GM12878 (cell line): ENCODE results near the gene NLGN4X. TPM values are rescaled to one million over a fixed set of nuclear protein-coding genes. Genes with fewer than 3 reads are reported as not detected.

ENCODE experiments used
- ATAC-seq: fragments of 200-7000 bp; cut with Tn5 transposase; 3 replicates; pipeline ENCODE4 v1.9.1; 2020; ENCODE audit warnings: mild to moderate bottlenecking, moderate library complexity
- BruUV-seq: library from RNA; stranded (reverse); fragments of 400-500 nt; replicated peaks from 2 replicates; lab custom pipeline; 2021; lab: Mats Ljungman, UMichigan
- CTCF ChIA-PET: fragments of 300-600 bp; sonication (Branson Sonifier 250); formaldehyde crosslinking; extraction: SDS; loops from one replicate; lab custom pipeline; 2021; ENCODE audit warnings: inconsistent platforms; lab: Yijun Ruan, JAX
- POLR2A ChIA-PET: fragments of 350-600 bp; formaldehyde crosslinking; extraction: SDS; loops from one replicate; lab custom pipeline; 2021; ENCODE audit warnings: inconsistent platforms; lab: Charles Lee
- RAD21 ChIA-PET: fragments of 300-600 bp; sonication (Branson Sonifier 250); formaldehyde crosslinking; loops from one replicate; lab custom pipeline; 2023; ENCODE audit warnings: antibody characterized with exemption; ENCODE audit not compliant: unreplicated experiment; lab: Charles Lee
- SMC1A ChIA-PET: fragments of 300-600 bp; sonication (Branson Sonifier 250); formaldehyde crosslinking; loops from one replicate; lab custom pipeline; 2023; ENCODE audit not compliant: unreplicated experiment, uncharacterized antibody; lab: Charles Lee
- DNase-seq: peaks from one replicate; pipeline ENCODE4 v3.0.0-alpha.2; 2011; ENCODE audit warnings: low read depth, low spot score
- FAIRE-seq: peaks from 3 replicates; lab custom pipeline; 2011; peaks lifted over from hg19 to GRCh38; lab: Jason Lieb, UNC
- H2AFZ ChIP-seq: 2 replicates; pipeline ENCODE4 v1.6.0; 2011; ENCODE audit warnings: low read depth, low read length, control low read depth; ENCODE audit not compliant: control insufficient read depth
- H3K27ac ChIP-seq: 2 replicates; pipeline ENCODE4 v1.5.1; 2011; ENCODE audit warnings: control low read depth; ENCODE audit not compliant: control insufficient read depth, insufficient read depth
- H3K27me3 ChIP-seq, 2 experiments: replicated peaks in 1 of 2; 2 replicates each; pipeline versions ENCODE4 v1.6.0 to v1.6.1; 2011; ENCODE audit warnings: low read length in 1 of 2; ENCODE audit not compliant: control insufficient read depth in 2 of 2, insufficient read depth in 2 of 2
- H3K36me3 ChIP-seq, 2 experiments: 2 replicates each; pipeline ENCODE4 v1.5.1; 2011; ENCODE audit warnings: low read length in 1 of 2; ENCODE audit not compliant: control insufficient read depth in 2 of 2, insufficient read depth in 2 of 2
- H3K4me1 ChIP-seq: 2 replicates; pipeline ENCODE4 v1.6.1; 2011; ENCODE audit warnings: mild to moderate bottlenecking, low read length, moderate library complexity, mixed read lengths; ENCODE audit not compliant: control insufficient read depth, insufficient read depth
- H3K4me2 ChIP-seq: 2 replicates; pipeline ENCODE4 v1.6.0; 2011; ENCODE audit warnings: control low read depth; ENCODE audit not compliant: control insufficient read depth, insufficient read depth
- H3K4me3 ChIP-seq: fragments of 200-600 bp; sonication (generic); 2 replicates; pipeline ENCODE4 v1.5.1; 2016
- H3K79me2 ChIP-seq: 2 replicates; pipeline ENCODE4 v1.6.0; 2011; ENCODE audit warnings: low read length; ENCODE audit not compliant: control insufficient read depth, insufficient read depth
- H3K9ac ChIP-seq: 2 replicates; pipeline ENCODE4 v1.8.0; 2011; ENCODE audit warnings: low read length, control low read depth, mixed read lengths; ENCODE audit not compliant: control insufficient read depth, insufficient read depth
- H3K9me3 ChIP-seq: replicated peaks from 3 replicates; pipeline ENCODE4 v1.5.1; 2011; ENCODE audit warnings: mild to moderate bottlenecking, low read length; ENCODE audit not compliant: control insufficient read depth, insufficient read depth
- H4K20me1 ChIP-seq: 2 replicates; pipeline ENCODE4 v1.6.0; 2011; ENCODE audit not compliant: control insufficient read depth, insufficient read depth
- LARP7 ChIP-seq: fragments of 450-650 bp; IDR thresholded peaks from 2 replicates; pipeline ENCODE4 v1.6.1; 2017; ENCODE audit warnings: mild to moderate bottlenecking
- ZZZ3 ChIP-seq: IDR thresholded peaks from 2 replicates; pipeline ENCODE4 v1.6.1; 2011; ENCODE audit warnings: low read depth; ENCODE audit not compliant: control insufficient read depth, insufficient read length
- WGBS: methylation state at CpG from one replicate; pipeline ENCODE4 v1.1.6; 2016; ENCODE audit warnings: low lambda C conversion rate; ENCODE audit not compliant: insufficient replicate concordance, insufficient coverage; ENCODE audit errors: missing lambda C conversion rate; 5-methylcytosine and 5-hydroxymethylcytosine counted together
- in situ Hi-C: fragments of 300-500 bp; cut with MboI; formaldehyde crosslinking; loops from 9 replicates; pipeline ENCODE4 v1.14.3; 2018; ENCODE audit warnings: mixed read lengths
- intact Hi-C: fragments of 100-400 bp; cut with micrococcal nuclease; formaldehyde crosslinking; loops from one replicate; pipeline ENCODE4 v1.14.2; 2022; ENCODE audit not compliant: unreplicated experiment
- polyA plus RNA-seq, 11 experiments: library from polyadenylated mRNA; depleted of rRNA in 4 of 11; unstranded in 6 of 11; stranded (reverse) in 5 of 11; fragments of >200 nt; fragmentation: Nextera tagmentation in 4 of 11; fragmentation: Illumina TruSeq in 1 of 11; extraction: Ambion mirVana in 4 of 11; extraction: Trizol in 1 of 11; gene quantifications; 1 replicate in 1 of 11; 2 replicates in 10 of 11; pipeline versions ENCODE4 v1.2.1 to v1.2.3, GENCODE V29; 2011 to 2016; ENCODE audit warnings: inconsistent platforms in 2 of 11, missing spikeins in 2 of 11, low read depth in 1 of 11
- small RNA-seq: library from RNA; depleted of rRNA; stranded (forward); fragments of <200 nt; gene quantifications from one replicate; pipeline ENCODE3, GENCODE V24; 2014
- total RNA-seq, 4 experiments: library from RNA; depleted of rRNA in 3 of 4; stranded (reverse); fragments of >200 nt in 3 of 4; fragmentation: Illumina TruSeq in 1 of 4; extraction: Trizol in 1 of 4; gene quantifications; 2 replicates each; pipeline versions ENCODE4 v1.2.1 to v1.2.3, GENCODE V29; 2013 to 2021

NLGN4X gene
- total and polyA plus RNA-seq, 10 of the 15 experiments (the other 5 are each of a cell fraction or from before 2014, with no cell fraction given): 0.02 to 1.5 (median 0.09) TPM; not detected in 2

GRCh38 chrX:5842601-5843000 lies 386.1 kb downstream of the NLGN4X start:
- Histone ChIP-seq H3K4me2 (no peak overlapping the region), H3K4me1 (no peaks in the 10 kb centered on the region), H3K9ac (no peak overlapping the region), H3K4me3 (no peak overlapping the region), H3K9me3 (no peaks in the 10 kb centered on the region), H2AFZ (no peak overlapping the region), H3K79me2 (no peaks in the 10 kb centered on the region), H4K20me1 (no peaks in the 10 kb centered on the region), H3K27me3 (no peaks in the 10 kb centered on the region), H3K36me3 (no peaks in the 10 kb centered on the region), H3K27ac (no peak overlapping the region)
- DNase-seq (no peak), FAIRE-seq (no peak), ATAC-seq (no peak)
- POLR2A ChIA-PET: no interaction called here
- SMC1A ChIA-PET: no interaction called here
- no peak for TF ChIP-seq LARP7
- TF ChIP-seq ZZZ3: no peak
- CTCF ChIA-PET: no interaction called here
- in situ Hi-C loops: no loop called here
- no TSS peak for BruUV-seq
- 50% methylated on average over 2 of the region's 2 CpGs for WGBS
- RAD21 ChIA-PET: no interaction called here
- intact Hi-C loops: no loop called here

Small RNA genes lying within 50 kb of the gene (small RNA-seq; reads per million reads assigned to genes)
- gene RF00322: not detected
